NCI-H2107 treated with DMSO at 0.1 percent for 48 hours (cell line): ENCODE measurements around the gene CUZD1.
"Not testable (repeated sequence)": the region's sequence is repeated elsewhere in the genome, so short reads cannot be mapped to it uniquely, and the experiment has no call there.

Experiments
- DNase-seq: peaks from one replicate; lab custom pipeline; 2025; ENCODE audit not compliant: unreplicated experiment; lab: John Stamatoyannopoulos, UW

The CUZD1 gene

GRCh38 chr10:122845783-122846332, at the start of gene CUZD1:
TSS of gene CUZD1 (minus strand) at chr10:122845857. CDS start at chr10:122845843, 14 bp downstream.
- DNase-seq, result peak; percentile 3

- DNase-seq, result no peak
Measured at GRCh38 chr10:122894261-122894944, 48.7 kb upstream of the CUZD1 start.

GRCh38 chr10:122884166-122884565, 38.5 kb upstream of the CUZD1 start:
- no peak for DNase-seq

- no peak for DNase-seq
Measured at GRCh38 chr10:122882766-122883165, 37.1 kb upstream of the CUZD1 start.

GRCh38 chr10:122879339-122880273, 33.9 kb upstream of the CUZD1 start, which contains the start of gene FAM24B:
TSS of gene FAM24B (minus strand) at chr10:122879581. CDS start at chr10:122850515, 29,066 bp downstream.
- no peak for DNase-seq

- no peak for DNase-seq
Measured at GRCh38 chr10:122878799-122879338, 33.2 kb upstream of the CUZD1 start.

- DNase-seq, result no peak
Measured at GRCh38 chr10:122877264-122877663, 31.6 kb upstream of the CUZD1 start.

GRCh38 chr10:122876467-122876855, 30.8 kb upstream of the CUZD1 start:
- DNase-seq, result no peak

- DNase-seq, result no peak
Measured at GRCh38 chr10:122875843-122876466, 30.3 kb upstream of the CUZD1 start.

- DNase-seq, result not testable (repeated sequence)
Measured at GRCh38 chr10:122871947-122872346, 26.3 kb upstream of the CUZD1 start.

GRCh38 chr10:122868768-122869167, 23.1 kb upstream of the CUZD1 start:
- DNase-seq, result not testable (repeated sequence)

- not testable (repeated sequence) for DNase-seq
Measured at GRCh38 chr10:122866757-122867482, 21.3 kb upstream of the CUZD1 start.

- DNase-seq, result no peak
Measured at GRCh38 chr10:122864901-122865300, 19.2 kb upstream of the CUZD1 start.

- no peak for DNase-seq
Measured at GRCh38 chr10:122864194-122864592, 18.5 kb upstream of the CUZD1 start.

- DNase-seq, result no peak
Measured at GRCh38 chr10:122863216-122864193, 17.8 kb upstream of the CUZD1 start.

GRCh38 chr10:122861711-122862161, 16.1 kb upstream of the CUZD1 start:
- no peak for DNase-seq

- DNase-seq, result no peak
Measured at GRCh38 chr10:122859527-122859926, 13.9 kb upstream of the CUZD1 start.

- DNase-seq, result not testable (repeated sequence)
Measured at GRCh38 chr10:122858042-122858441, 12.4 kb upstream of the CUZD1 start.

- DNase-seq, result no peak
Measured at GRCh38 chr10:122856902-122857301, 11.2 kb upstream of the CUZD1 start.
